ENCODE measurements around the gene SH3RF1. TPM values are rescaled to one million over a fixed set of nuclear protein-coding genes. Genes with fewer than 3 reads are reported as not detected.
"Not testable (repeated sequence)": the region's sequence is repeated elsewhere in the genome, so short reads cannot be mapped to it uniquely, and the experiment has no call there.

Gene SH3RF1
- total and polyA plus RNA-seq, 2 experiments from 2014 or later = 7.8 to 12.4 TPM

DNA sequence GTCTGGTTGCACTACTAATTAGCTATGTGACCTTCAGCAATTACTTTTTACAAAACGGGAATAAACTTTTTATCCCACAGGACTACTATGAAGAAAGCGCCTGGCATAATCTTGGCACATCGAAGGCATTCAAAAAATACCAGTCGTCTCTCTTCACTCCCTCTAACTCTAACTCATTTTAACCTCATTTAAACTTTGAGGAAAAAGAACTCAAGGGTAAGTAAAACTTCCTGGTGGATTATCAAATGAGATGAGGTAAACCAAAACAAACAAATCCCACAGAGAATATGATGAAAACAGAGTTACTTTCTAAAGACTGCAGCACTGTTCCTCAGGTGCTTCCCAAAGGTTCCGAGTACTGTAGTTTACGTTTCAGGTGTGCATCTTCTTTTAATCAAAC lies 66.9 kb downstream of the SH3RF1 start (continued):
- TF ChIP-seq CREB1 (CRISPR knock-in tag; IDR thresholded peaks at IDR 0.05; ENCODE audit: low read depth) (no peak), POLR2AphosphoS5 (IDR thresholded peaks at IDR 0.05; ENCODE audit: low read depth) (no peak), EZH2 (IDR thresholded peaks at IDR 0.05; ENCODE audit: low read depth, unreplicated experiment) (no peak)

DNA sequence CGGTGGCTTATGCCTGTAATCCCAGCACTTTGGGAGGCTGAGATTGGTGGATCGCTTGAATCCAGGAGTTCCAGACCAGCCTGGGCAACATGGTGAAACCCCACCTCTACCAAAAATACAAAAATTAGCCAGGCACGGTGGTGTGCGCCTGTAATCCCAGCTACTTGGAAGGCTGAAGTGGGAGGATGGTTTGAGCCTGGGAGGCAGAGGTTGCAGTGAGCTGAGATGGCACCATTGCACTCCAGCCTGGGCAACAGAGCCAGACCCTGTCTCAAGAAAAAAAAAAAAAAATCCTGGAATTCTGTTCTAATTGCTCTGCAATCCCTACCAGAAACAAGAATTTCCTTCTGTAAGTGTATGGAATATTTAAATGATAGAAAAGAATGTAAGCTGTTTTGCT lies 67.5 kb downstream of the SH3RF1 start:
- H4K20me1 ChIP-seq (replicated peaks; ENCODE audit: insufficient read depth); H3K27me3 ChIP-seq (ENCODE audit: insufficient read depth); H3K36me3 ChIP-seq (ENCODE audit: insufficient read depth); H3K4me3 ChIP-seq; H3K27ac ChIP-seq (ENCODE audit: low read depth); H3K9me3 Mint-ChIP-seq; H3K4me1 ChIP-seq (ENCODE audit: insufficient read depth); H3K9me2 ChIP-seq (ENCODE audit: insufficient read depth); H3K4me2 ChIP-seq; H3K27me3 Mint-ChIP-seq (ENCODE audit: insufficient read depth, low read depth, poor library complexity); H3K4me3 Mint-ChIP-seq; ATAC-seq; H2AFZ ChIP-seq; H3K36me3 Mint-ChIP-seq (ENCODE audit: low read depth); DNase-seq (ENCODE audit: low spot score); H3F3A ChIP-seq (replicated peaks; ENCODE audit: low read depth); H3K27ac Mint-ChIP-seq: not testable (repeated sequence)
- H3K4me1 Mint-ChIP-seq = peaks cover 22% of the 10 kb centered on the region
- H3K79me2 ChIP-seq (replicated peaks; ENCODE audit: insufficient read depth) = peaks cover 54% of the 10 kb centered on the region

DNA sequence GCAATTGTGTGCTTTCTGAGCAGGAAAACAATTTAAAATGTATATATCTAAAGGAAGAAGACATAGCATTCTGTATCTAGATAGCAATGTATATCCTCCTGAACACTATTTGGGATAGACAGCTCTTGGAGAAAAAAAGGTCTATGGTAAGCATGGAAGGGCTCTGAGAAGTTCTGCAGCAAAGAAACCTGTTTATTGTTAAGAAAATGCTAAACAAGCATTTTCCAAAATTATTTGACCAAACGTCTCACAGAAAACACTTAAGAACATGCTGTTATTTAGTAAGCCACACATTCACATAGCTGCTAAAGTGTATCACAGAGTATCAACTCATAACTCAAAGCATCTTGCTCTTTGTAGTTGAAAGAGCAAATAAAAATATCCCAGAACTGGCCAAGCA lies 67.9 kb downstream of the SH3RF1 start:
- no peaks in the 10 kb centered on the region for H3K27me3 Mint-ChIP-seq (ENCODE audit: insufficient read depth, low read depth, poor library complexity)
- Histone ChIP-seq H3K4me3 (no peak overlapping the region), H4K20me1 (replicated peaks; ENCODE audit: insufficient read depth) (no peaks in the 10 kb centered on the region), H3K27me3 (ENCODE audit: insufficient read depth) (no peaks in the 10 kb centered on the region), H3K4me1 (ENCODE audit: insufficient read depth) (peaks cover 6% of the 10 kb centered on the region), H3K79me2 (replicated peaks; ENCODE audit: insufficient read depth) (peaks cover 53% of the 10 kb centered on the region), H3K4me2 (no peak overlapping the region), H3K36me3 (ENCODE audit: insufficient read depth) (no peaks in the 10 kb centered on the region), H3F3A (replicated peaks; ENCODE audit: low read depth) (no peaks in the 10 kb centered on the region), H3K27ac (ENCODE audit: low read depth) (no peak overlapping the region), H2AFZ (no peak overlapping the region), H3K9me2 (ENCODE audit: insufficient read depth) (no peaks in the 10 kb centered on the region)
- no peak overlapping the region for H3K4me3 Mint-ChIP-seq
- DNase-seq (ENCODE audit: low spot score) = no peak
- ATAC-seq = no peak
- no peak overlapping the region for H3K27ac Mint-ChIP-seq
- H3K36me3 Mint-ChIP-seq (ENCODE audit: low read depth) = no peaks in the 10 kb centered on the region
- peaks cover 18% of the 10 kb centered on the region for H3K4me1 Mint-ChIP-seq
- H3K9me3 Mint-ChIP-seq = no peaks in the 10 kb centered on the region
- TF ChIP-seq EZH2 (IDR thresholded peaks at IDR 0.05; ENCODE audit: low read depth, unreplicated experiment) = no peak
- TF ChIP-seq POLR2AphosphoS5 (IDR thresholded peaks at IDR 0.05; ENCODE audit: low read depth) = no peak
- no peak for TF ChIP-seq NANOG (IDR thresholded peaks at IDR 0.05; ENCODE audit: borderline replicate concordance)
- TF ChIP-seq, protein P1, sequence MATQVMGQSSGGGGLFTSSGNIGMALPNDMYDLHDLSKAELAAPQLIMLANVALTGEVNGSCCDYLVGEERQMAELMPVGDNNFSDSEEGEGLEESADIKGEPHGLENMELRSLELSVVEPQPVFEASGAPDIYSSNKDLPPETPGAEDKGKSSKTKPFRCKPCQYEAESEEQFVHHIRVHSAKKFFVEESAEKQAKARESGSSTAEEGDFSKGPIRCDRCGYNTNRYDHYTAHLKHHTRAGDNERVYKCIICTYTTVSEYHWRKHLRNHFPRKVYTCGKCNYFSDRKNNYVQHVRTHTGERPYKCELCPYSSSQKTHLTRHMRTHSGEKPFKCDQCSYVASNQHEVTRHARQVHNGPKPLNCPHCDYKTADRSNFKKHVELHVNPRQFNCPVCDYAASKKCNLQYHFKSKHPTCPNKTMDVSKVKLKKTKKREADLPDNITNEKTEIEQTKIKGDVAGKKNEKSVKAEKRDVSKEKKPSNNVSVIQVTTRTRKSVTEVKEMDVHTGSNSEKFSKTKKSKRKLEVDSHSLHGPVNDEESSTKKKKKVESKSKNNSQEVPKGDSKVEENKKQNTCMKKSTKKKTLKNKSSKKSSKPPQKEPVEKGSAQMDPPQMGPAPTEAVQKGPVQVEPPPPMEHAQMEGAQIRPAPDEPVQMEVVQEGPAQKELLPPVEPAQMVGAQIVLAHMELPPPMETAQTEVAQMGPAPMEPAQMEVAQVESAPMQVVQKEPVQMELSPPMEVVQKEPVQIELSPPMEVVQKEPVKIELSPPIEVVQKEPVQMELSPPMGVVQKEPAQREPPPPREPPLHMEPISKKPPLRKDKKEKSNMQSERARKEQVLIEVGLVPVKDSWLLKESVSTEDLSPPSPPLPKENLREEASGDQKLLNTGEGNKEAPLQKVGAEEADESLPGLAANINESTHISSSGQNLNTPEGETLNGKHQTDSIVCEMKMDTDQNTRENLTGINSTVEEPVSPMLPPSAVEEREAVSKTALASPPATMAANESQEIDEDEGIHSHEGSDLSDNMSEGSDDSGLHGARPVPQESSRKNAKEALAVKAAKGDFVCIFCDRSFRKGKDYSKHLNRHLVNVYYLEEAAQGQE (IDR thresholded peaks at IDR 0.05; ENCODE audit: unreplicated experiment) = no peak
- no peak for TF ChIP-seq ZNF114 (CRISPR knock-in tag; IDR thresholded peaks at IDR 0.05)
- TF ChIP-seq STAT1 (IDR thresholded peaks at IDR 0.05; ENCODE audit: unreplicated experiment) = no peak
- no peak for TF ChIP-seq ZNF331 (CRISPR knock-in tag; IDR thresholded peaks at IDR 0.05; ENCODE audit: low read depth)
- TF ChIP-seq CREB1 (CRISPR knock-in tag; IDR thresholded peaks at IDR 0.05; ENCODE audit: low read depth) = no peak
- no peak for TF ChIP-seq JUNB (IDR thresholded peaks at IDR 0.05; ENCODE audit: unreplicated experiment)
- TF ChIP-seq, protein P2, sequence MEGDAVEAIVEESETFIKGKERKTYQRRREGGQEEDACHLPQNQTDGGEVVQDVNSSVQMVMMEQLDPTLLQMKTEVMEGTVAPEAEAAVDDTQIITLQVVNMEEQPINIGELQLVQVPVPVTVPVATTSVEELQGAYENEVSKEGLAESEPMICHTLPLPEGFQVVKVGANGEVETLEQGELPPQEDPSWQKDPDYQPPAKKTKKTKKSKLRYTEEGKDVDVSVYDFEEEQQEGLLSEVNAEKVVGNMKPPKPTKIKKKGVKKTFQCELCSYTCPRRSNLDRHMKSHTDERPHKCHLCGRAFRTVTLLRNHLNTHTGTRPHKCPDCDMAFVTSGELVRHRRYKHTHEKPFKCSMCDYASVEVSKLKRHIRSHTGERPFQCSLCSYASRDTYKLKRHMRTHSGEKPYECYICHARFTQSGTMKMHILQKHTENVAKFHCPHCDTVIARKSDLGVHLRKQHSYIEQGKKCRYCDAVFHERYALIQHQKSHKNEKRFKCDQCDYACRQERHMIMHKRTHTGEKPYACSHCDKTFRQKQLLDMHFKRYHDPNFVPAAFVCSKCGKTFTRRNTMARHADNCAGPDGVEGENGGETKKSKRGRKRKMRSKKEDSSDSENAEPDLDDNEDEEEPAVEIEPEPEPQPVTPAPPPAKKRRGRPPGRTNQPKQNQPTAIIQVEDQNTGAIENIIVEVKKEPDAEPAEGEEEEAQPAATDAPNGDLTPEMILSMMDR (conservative IDR thresholded peaks at IDR 0.05; ENCODE audit: low read depth in 2 of 2) = no peak
- no peak for TF ChIP-seq EZH2phosphoT487 (IDR thresholded peaks at IDR 0.05; ENCODE audit: unreplicated experiment)
- TF ChIP-seq, protein P3, sequence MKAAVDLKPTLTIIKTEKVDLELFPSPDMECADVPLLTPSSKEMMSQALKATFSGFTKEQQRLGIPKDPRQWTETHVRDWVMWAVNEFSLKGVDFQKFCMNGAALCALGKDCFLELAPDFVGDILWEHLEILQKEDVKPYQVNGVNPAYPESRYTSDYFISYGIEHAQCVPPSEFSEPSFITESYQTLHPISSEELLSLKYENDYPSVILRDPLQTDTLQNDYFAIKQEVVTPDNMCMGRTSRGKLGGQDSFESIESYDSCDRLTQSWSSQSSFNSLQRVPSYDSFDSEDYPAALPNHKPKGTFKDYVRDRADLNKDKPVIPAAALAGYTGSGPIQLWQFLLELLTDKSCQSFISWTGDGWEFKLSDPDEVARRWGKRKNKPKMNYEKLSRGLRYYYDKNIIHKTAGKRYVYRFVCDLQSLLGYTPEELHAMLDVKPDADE (IDR thresholded peaks at IDR 0.05) = no peak

Measured in GM23338 (cell line).